ENCODE results near the gene NAGPA.

Gene NAGPA

GRCh38 chr16:5060073-5060641 is 26.4 kb upstream of the NAGPA start:
- no peak overlapping the region for H3K4me3 ChIP-seq (ENCODE audit: low read depth, low read length)
- in situ Hi-C loops (cut with HindIII; ENCODE audit: low sequenced_read_pairs): no loop called here
- TF ChIP-seq, protein P1, sequence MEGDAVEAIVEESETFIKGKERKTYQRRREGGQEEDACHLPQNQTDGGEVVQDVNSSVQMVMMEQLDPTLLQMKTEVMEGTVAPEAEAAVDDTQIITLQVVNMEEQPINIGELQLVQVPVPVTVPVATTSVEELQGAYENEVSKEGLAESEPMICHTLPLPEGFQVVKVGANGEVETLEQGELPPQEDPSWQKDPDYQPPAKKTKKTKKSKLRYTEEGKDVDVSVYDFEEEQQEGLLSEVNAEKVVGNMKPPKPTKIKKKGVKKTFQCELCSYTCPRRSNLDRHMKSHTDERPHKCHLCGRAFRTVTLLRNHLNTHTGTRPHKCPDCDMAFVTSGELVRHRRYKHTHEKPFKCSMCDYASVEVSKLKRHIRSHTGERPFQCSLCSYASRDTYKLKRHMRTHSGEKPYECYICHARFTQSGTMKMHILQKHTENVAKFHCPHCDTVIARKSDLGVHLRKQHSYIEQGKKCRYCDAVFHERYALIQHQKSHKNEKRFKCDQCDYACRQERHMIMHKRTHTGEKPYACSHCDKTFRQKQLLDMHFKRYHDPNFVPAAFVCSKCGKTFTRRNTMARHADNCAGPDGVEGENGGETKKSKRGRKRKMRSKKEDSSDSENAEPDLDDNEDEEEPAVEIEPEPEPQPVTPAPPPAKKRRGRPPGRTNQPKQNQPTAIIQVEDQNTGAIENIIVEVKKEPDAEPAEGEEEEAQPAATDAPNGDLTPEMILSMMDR (IDR thresholded peaks at IDR 0.05; ENCODE audit: low read depth, low read length, missing control alignments): no peak
- DNase-seq (ENCODE audit: low read depth): no peak

- no peak for DNase-seq (ENCODE audit: low read depth)
- in situ Hi-C loops (cut with HindIII; ENCODE audit: low sequenced_read_pairs): no loop called here
- no peak overlapping the region for H3K4me3 ChIP-seq (ENCODE audit: low read depth, low read length)
- TF ChIP-seq, protein P1 (IDR thresholded peaks at IDR 0.05; ENCODE audit: low read depth, low read length, missing control alignments): no peak
Measured at GRCh38 chr16:5059386-5060072, 25.8 kb upstream of the NAGPA start.

DNA sequence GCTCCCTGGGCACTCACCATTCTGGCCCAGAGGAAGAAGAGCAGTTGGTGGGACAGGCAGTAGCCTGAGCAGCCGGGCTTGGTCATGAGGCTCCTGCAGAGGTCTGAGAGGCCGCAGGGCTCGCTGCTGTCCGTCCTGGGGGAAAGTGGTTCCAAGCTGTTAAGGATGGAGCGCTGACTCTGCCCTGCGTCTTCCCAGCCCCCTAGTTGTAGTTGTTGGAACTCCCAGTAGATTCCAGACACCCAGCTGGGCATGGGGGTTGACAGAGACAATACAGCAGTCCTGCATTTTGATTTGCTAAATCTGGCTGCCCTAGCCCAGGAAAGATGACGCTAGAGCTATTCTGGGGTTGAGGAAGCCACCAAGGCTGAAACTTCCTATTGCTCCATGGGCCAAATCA is 24.7 kb upstream of the NAGPA start:
- in situ Hi-C loops (cut with HindIII; ENCODE audit: low sequenced_read_pairs): no loop called here
- DNase-seq (ENCODE audit: low read depth): no peak
- TF ChIP-seq, protein P1 (IDR thresholded peaks at IDR 0.05; ENCODE audit: low read depth, low read length, missing control alignments): peak; percentile 27
- no peak overlapping the region for H3K4me3 ChIP-seq (ENCODE audit: low read depth, low read length)

DNA sequence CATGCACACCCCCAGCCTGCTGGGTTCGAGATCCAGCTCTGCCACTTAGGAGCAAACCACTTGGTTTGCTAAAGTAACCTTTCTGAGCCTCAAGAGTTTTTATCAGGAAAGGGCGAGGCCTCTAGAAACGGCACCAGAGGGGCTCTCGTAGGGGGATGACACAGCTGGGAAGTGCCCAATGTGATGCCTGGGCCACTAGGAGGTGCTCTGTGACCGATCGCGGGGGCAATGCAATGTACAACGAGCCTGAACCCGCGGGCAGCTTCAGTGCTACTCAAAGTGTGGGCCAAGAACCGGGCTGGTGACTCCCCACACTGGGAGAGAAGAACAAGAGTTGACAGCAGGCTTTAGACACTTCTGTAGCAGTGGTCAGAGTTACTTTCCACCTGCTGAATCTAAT is 22.6 kb upstream of the NAGPA start:
- no peak for DNase-seq (ENCODE audit: low read depth)
- in situ Hi-C loops (cut with HindIII; ENCODE audit: low sequenced_read_pairs): no loop called here

GRCh38 chr16:5054876-5055865 is 21.4 kb upstream of the NAGPA start:
- in situ Hi-C loops (cut with HindIII; ENCODE audit: low sequenced_read_pairs): no loop called here
- TF ChIP-seq, protein P1 (IDR thresholded peaks at IDR 0.05; ENCODE audit: low read depth, low read length, missing control alignments): no peak
- H3K4me3 ChIP-seq (ENCODE audit: low read depth, low read length): no peak overlapping the region
- no peak for DNase-seq (ENCODE audit: low read depth)

More for the DNA sequence above, 22.6 kb upstream of the NAGPA start:
- no peak overlapping the region for H3K4me3 ChIP-seq (ENCODE audit: low read depth, low read length)
- TF ChIP-seq, protein P1 (IDR thresholded peaks at IDR 0.05; ENCODE audit: low read depth, low read length, missing control alignments): peak; percentile 42

DNA sequence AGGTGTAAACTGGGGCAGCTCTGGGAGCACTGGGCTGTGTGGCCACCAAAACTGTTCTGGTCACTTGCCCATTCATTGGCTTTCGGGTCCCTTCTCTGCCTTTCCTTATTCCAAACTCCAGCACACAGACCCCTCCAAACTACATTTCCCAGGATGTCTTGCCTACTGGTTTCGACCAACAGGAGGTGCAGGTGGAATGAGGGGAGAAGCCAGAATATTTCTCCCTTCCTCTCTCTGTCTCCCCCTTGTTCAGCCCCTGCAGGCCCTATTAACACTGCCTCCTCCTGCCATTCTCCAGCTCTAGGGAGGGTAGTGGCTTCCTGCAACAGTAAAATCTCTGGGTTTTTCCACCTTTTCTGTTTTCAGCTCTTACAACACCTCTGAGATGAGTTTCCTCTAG is 13.2 kb upstream of the NAGPA start:
- H3K4me3 ChIP-seq (ENCODE audit: low read depth, low read length): no peak overlapping the region
- DNase-seq (ENCODE audit: low read depth): no peak
- TF ChIP-seq, protein P1 (IDR thresholded peaks at IDR 0.05; ENCODE audit: low read depth, low read length, missing control alignments): no peak
- in situ Hi-C loops (cut with HindIII; ENCODE audit: low sequenced_read_pairs): no loop called here

Measured in astrocyte of the cerebellum (primary cell).